Measurements from ENCODE around the gene CRIP2.

CRIP2 gene

DNA sequence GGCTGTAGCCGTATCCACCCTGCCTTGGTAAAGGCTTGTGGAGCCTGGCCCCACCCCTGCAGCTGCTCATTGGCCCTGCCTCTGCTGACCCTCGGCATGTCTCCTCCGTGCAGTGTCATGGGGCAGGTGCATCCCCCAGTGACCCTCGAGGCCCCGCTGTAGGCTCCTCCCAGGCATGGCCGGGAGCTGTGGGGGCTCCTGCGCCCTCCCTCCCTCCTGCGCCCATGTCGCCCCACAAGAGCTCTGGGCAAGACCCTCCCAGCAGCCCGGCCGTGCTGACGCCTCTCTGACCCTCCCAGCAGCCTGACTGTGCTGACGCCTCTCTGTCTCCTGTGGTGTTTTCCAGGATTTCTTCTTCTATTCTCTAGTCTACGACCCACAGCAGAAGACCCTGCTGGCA lies 20.8 kb upstream of the CRIP2 start:
- ChIA-PET POLR2A (interaction anchor here (1.1 kb wide), 1 partner anchor 27 kb away, joined by 3 read pairs; no protein-coding TSS in a partner anchor), CTCF (interaction anchor here (1.5 kb wide), 1 partner anchor 27 kb away, joined by 4 read pairs; no protein-coding TSS in a partner anchor)
- TF ChIP-seq HDGF (IDR thresholded peaks at IDR 0.05; ENCODE audit: borderline replicate concordance) (no peak), LEF1 (IDR thresholded peaks at IDR 0.05; ENCODE audit: borderline replicate concordance) (no peak), ZNF384 (IDR thresholded peaks at IDR 0.05) (no peak), FOXA1 (IDR thresholded peaks at IDR 0.05) (no peak), L3MBTL2 (conservative IDR thresholded peaks at IDR 0.05) (no peak), TARDBP (IDR thresholded peaks at IDR 0.05) (no peak), NFRKB (IDR thresholded peaks at IDR 0.05) (no peak), SP1 (IDR thresholded peaks at IDR 0.05) (no peak), FOXK2 (IDR thresholded peaks at IDR 0.05) (no peak), SUZ12 (IDR thresholded peaks at IDR 0.05) (no peak)
- DNase-seq (ENCODE audit: extremely low spot score) = no peak

GRCh38 chr14:105455086-105455640 lies 19.5 kb upstream of the CRIP2 start:
- POLR2A ChIA-PET = no interaction called here
- CTCF ChIA-PET = interaction anchor here (0.9 kb wide), 1 partner anchor 25 kb away, joined by 3 read pairs; no protein-coding TSS in a partner anchor
- DNase-seq (ENCODE audit: extremely low spot score) = no peak
- TF ChIP-seq FOXA1 (IDR thresholded peaks at IDR 0.05) = no peak
- TF ChIP-seq ZNF384 (IDR thresholded peaks at IDR 0.05) = no peak
- no peak for TF ChIP-seq ELF4 (IDR thresholded peaks at IDR 0.05)
- no peak for TF ChIP-seq PKNOX1 (IDR thresholded peaks at IDR 0.05)
- TF ChIP-seq SP1 (IDR thresholded peaks at IDR 0.05) = no peak

- no peak for DNase-seq (ENCODE audit: extremely low spot score)
- CTCF ChIA-PET = interaction anchor here (0.9 to 2.2 kb wide), 2 partner anchors 15 to 25 kb away, joined by 3 to 7 read pairs; no protein-coding TSS in a partner anchor
- TF ChIP-seq FOXM1 (IDR thresholded peaks at IDR 0.05; ENCODE audit: borderline replicate concordance) (no peak), FOXK2 (IDR thresholded peaks at IDR 0.05) (no peak), L3MBTL2 (conservative IDR thresholded peaks at IDR 0.05) (no peak), FOXA1 (IDR thresholded peaks at IDR 0.05) (no peak), ELF4 (IDR thresholded peaks at IDR 0.05) (no peak), PKNOX1 (IDR thresholded peaks at IDR 0.05) (no peak), ZNF384 (IDR thresholded peaks at IDR 0.05) (no peak), CTBP1 (IDR thresholded peaks at IDR 0.05; ENCODE audit: borderline replicate concordance) (no peak), TARDBP (IDR thresholded peaks at IDR 0.05) (no peak), SUZ12 (IDR thresholded peaks at IDR 0.05) (no peak), BHLHE40 (IDR thresholded peaks at IDR 0.05; ENCODE audit: borderline replicate concordance) (no peak), NFRKB (IDR thresholded peaks at IDR 0.05) (no peak), LEF1 (IDR thresholded peaks at IDR 0.05; ENCODE audit: borderline replicate concordance) (no peak), ARNT (IDR thresholded peaks at IDR 0.05) (no peak)
- POLR2A ChIA-PET = interaction anchor here (0.7 kb wide), 1 partner anchor 34 kb away, joined by 3 read pairs; no protein-coding TSS in a partner anchor
Measured at GRCh38 chr14:105455766-105456660, 18.6 kb upstream of the CRIP2 start.

- POLR2A ChIA-PET = interaction anchor here (0.7 kb wide), 1 partner anchor 33 kb away, joined by 3 read pairs; no protein-coding TSS in a partner anchor
- CTCF ChIA-PET = interaction anchor here (0.8 to 2.2 kb wide), 4 partner anchors 9 to 33 kb away, joined by 3 to 9 read pairs (median 6); no protein-coding TSS in a partner anchor
- TF ChIP-seq FOXA1 (IDR thresholded peaks at IDR 0.05) (no peak), ZNF384 (IDR thresholded peaks at IDR 0.05) (no peak)
- no peak for DNase-seq (ENCODE audit: extremely low spot score)
Measured at GRCh38 chr14:105456736-105457617, 17.6 kb upstream of the CRIP2 start.

DNA sequence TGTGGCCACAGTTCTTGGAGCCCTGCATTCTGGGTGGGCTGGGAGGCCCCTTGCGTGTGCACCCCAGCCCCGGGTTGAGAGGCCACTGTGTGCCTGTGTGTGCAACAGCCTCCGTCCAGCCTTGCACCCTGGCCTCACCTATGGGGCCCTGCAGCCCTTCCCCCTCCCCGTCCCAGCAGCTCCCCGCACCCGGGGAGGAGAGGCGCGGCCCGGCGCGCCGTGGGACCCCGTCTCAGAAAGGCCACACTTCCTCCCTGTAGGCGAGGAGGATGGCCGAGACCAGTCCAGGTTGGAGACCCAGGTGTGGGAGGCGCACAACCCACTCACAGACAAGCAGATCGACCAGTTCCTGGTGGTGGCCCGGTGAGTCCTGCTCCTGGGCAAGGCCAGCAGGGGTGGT lies 16.6 kb upstream of the CRIP2 start:
- ChIA-PET CTCF (interaction anchor here (1.3 to 2.2 kb wide), 3 partner anchors 13 to 32 kb away, joined by 3 to 9 read pairs (median 7); no protein-coding TSS in a partner anchor), POLR2A (no interaction called here)
- no peak for TF ChIP-seq SP1 (IDR thresholded peaks at IDR 0.05)
- no peak for TF ChIP-seq LEF1 (IDR thresholded peaks at IDR 0.05; ENCODE audit: borderline replicate concordance)
- TF ChIP-seq CTBP1 (IDR thresholded peaks at IDR 0.05; ENCODE audit: borderline replicate concordance) = no peak
- TF ChIP-seq PKNOX1 (IDR thresholded peaks at IDR 0.05) = no peak
- no peak for TF ChIP-seq FOXM1 (IDR thresholded peaks at IDR 0.05; ENCODE audit: borderline replicate concordance)
- TF ChIP-seq ELF4 (IDR thresholded peaks at IDR 0.05) = no peak
- no peak for TF ChIP-seq SUZ12 (IDR thresholded peaks at IDR 0.05)
- DNase-seq (ENCODE audit: extremely low spot score) = no peak

DNA sequence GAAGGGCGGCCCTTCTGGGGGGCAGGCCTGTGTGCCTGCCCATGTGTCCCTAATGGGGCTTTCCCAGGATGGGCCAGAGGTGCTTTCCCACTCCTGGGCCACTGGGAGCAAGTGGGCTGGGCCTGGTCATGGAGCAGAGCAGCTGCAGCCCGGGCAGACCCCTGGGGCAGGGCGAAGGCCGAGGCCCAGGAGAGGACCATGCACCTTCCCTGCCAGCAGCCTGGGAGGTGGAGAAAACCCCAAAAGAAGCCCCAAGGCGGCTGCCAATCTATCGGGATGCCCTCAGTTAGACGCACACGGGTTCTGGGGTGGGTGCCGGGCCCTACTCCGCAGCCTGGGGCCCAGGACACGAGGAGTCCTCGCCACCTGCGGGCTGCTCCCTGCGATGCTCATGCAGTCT lies 16.1 kb upstream of the CRIP2 start:
- ChIA-PET CTCF (no interaction called here), POLR2A (no interaction called here)
- no peak for DNase-seq (ENCODE audit: extremely low spot score)
- TF ChIP-seq BHLHE40 (IDR thresholded peaks at IDR 0.05; ENCODE audit: borderline replicate concordance) (no peak), CTBP1 (IDR thresholded peaks at IDR 0.05; ENCODE audit: borderline replicate concordance) (no peak), ELF4 (IDR thresholded peaks at IDR 0.05) (no peak), ZNF384 (IDR thresholded peaks at IDR 0.05) (no peak), FOXK2 (IDR thresholded peaks at IDR 0.05) (no peak), TARDBP (IDR thresholded peaks at IDR 0.05) (no peak), NFRKB (IDR thresholded peaks at IDR 0.05) (no peak), HDGF (IDR thresholded peaks at IDR 0.05; ENCODE audit: borderline replicate concordance) (no peak), FOXM1 (IDR thresholded peaks at IDR 0.05; ENCODE audit: borderline replicate concordance) (no peak), SUZ12 (IDR thresholded peaks at IDR 0.05) (no peak), PKNOX1 (IDR thresholded peaks at IDR 0.05) (no peak), FOXA1 (IDR thresholded peaks at IDR 0.05) (no peak), SP1 (IDR thresholded peaks at IDR 0.05) (no peak), ARNT (IDR thresholded peaks at IDR 0.05) (no peak), LEF1 (IDR thresholded peaks at IDR 0.05; ENCODE audit: borderline replicate concordance) (no peak), L3MBTL2 (conservative IDR thresholded peaks at IDR 0.05) (no peak)

Measured in HEK293T (cell line).